ENCODE data around the gene PRSS27. TPM values are rescaled to one million over a fixed set of nuclear protein-coding genes. Genes with fewer than 3 reads are reported as not detected.

PRSS27 gene
- total RNA-seq = 10 to 100 TPM in 1 of 4 donors, 1 to 10 TPM in 2, under 1 TPM in 1; 0.67 to 10.3 (median 2.4) TPM

DNA sequence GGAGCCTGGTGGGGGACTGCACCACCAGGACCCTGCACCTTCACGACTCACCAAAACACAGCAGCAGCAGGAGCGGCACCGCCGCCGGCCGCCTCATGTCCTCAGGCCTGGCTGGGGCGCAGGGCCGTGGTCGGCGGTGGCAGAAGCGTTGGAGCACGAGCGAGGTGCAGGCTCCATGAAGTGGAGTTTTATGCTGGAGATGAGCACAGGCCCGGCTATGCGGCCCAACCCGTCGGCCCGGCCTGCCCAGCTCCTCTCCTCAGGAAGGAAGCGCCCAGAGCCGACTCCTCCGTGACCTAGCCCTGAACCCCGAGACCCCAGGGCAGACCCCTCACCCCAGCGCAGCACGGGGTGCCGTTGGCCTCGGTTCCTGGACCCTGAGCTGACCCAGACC, at the start of gene PRSS27:
TSS of gene PRSS27 (minus strand) at position 161 of the 394 bp plus-strand sequence. CDS start at position 97, 64 bp downstream.
- TF ChIP-seq, protein P1, sequence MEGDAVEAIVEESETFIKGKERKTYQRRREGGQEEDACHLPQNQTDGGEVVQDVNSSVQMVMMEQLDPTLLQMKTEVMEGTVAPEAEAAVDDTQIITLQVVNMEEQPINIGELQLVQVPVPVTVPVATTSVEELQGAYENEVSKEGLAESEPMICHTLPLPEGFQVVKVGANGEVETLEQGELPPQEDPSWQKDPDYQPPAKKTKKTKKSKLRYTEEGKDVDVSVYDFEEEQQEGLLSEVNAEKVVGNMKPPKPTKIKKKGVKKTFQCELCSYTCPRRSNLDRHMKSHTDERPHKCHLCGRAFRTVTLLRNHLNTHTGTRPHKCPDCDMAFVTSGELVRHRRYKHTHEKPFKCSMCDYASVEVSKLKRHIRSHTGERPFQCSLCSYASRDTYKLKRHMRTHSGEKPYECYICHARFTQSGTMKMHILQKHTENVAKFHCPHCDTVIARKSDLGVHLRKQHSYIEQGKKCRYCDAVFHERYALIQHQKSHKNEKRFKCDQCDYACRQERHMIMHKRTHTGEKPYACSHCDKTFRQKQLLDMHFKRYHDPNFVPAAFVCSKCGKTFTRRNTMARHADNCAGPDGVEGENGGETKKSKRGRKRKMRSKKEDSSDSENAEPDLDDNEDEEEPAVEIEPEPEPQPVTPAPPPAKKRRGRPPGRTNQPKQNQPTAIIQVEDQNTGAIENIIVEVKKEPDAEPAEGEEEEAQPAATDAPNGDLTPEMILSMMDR (IDR thresholded peaks at IDR 0.05) = no peak
- no peak for TF ChIP-seq POLR2A (IDR thresholded peaks at IDR 0.05)
- TF ChIP-seq POLR2AphosphoS5 (IDR thresholded peaks at IDR 0.05) = no peak
- no peak for TF ChIP-seq EP300 (IDR thresholded peaks at IDR 0.05)
- Histone ChIP-seq H3K36me3 (no peaks in the 10 kb centered on the region), H3K4me1 (peaks cover 0 to 33% (median 0%) of the 10 kb centered on the region in 3 donors), H3K4me3 (peak within 1 kb of the TSS; percentile 56 to 70), H3K27me3 (peaks cover 27% of the 10 kb centered on the region), H3K27ac (peak within 1 kb of the TSS in 3 of 4 donors; percentile 77 to 82 (median 82)), H3K9me3 (no peaks in the 10 kb centered on the region)
- WGBS, 2 donors (ENCODE audit: low coverage in 1 of 2) = 67 to 93% methylated on average over 1 to 7 of the region's 26 CpGs
- no peak for ATAC-seq

DNA sequence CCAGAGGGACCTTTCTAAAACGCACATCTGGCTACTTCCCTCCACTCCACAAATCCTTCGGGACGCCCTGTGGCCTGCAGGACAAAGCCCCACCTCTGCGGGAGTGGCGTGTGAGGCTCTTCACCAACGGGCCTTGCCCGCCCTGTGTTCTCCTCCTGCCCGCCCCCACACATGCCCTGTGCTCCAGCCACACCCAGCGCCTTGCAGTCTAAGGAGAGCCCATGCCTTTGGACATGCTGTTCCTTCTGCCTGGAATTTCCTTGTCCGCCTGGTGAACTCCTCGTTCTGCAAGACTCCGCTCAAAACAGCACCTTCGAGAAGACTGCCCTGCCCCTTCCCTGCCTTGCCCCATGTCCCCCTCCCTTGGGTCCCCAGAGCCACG, 49.6 kb upstream of the PRSS27 start:
- Histone ChIP-seq H3K36me3 (peaks cover 0 to 99% of the 10 kb centered on the region in 2 donors), H3K9me3 (no peaks in the 10 kb centered on the region), H3K27me3 (no peaks in the 10 kb centered on the region), H3K4me3 (no peak overlapping the region), H3K27ac (peak overlapping the region in 2 of 4 donors; percentile 40 to 48), H3K4me1 (peaks cover 0 to 60% (median under 1%) of the 10 kb centered on the region in 3 donors)
- TF ChIP-seq, protein P1 (IDR thresholded peaks at IDR 0.05) = no peak
- TF ChIP-seq POLR2A (IDR thresholded peaks at IDR 0.05) (no peak), POLR2AphosphoS5 (IDR thresholded peaks at IDR 0.05) (no peak), EP300 (IDR thresholded peaks at IDR 0.05) (no peak)
- ATAC-seq = peak; percentile 44
- WGBS, 2 donors (ENCODE audit: low coverage in 1 of 2) = 44% methylated on average over 11 of the region's 14 CpGs; no CpG with 5 or more reads in 1 of the 2 donors

DNA sequence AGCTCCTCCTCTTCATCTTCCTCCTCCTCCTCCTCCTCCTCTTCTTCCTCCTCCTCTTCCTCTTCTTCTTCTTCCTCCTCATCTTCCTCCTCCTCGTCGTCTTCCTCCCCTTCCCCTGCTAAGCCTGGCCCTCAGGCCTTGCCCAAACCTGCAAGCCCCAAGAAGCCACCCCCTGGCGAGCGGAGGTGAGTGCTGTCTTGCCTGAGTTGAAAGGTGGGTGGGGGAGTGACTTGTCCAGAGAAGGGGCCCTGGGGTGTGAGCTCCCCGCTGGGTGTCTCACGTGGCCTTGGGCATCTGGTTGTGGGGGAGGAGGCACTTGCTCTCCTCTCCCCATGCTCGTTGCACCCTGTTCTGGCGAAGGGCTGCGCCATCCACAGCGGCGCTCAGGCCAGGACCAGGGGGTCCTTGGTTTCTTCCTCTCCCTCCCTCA, 49.1 kb upstream of the PRSS27 start:
- no peak for TF ChIP-seq POLR2A (IDR thresholded peaks at IDR 0.05)
- TF ChIP-seq POLR2AphosphoS5 (IDR thresholded peaks at IDR 0.05) = no peak
- TF ChIP-seq EP300 (IDR thresholded peaks at IDR 0.05) = no peak
- TF ChIP-seq, protein P1 (IDR thresholded peaks at IDR 0.05) = no peak
- no peak for ATAC-seq
- Histone ChIP-seq H3K36me3 (peaks cover 0 to 99% of the 10 kb centered on the region in 2 donors), H3K27ac (peak overlapping the region in 2 of 4 donors; percentile 29 to 48), H3K4me3 (no peak overlapping the region), H3K9me3 (no peaks in the 10 kb centered on the region), H3K27me3 (no peaks in the 10 kb centered on the region), H3K4me1 (peaks cover 0 to 54% (median 0%) of the 10 kb centered on the region in 3 donors)
- WGBS, 2 donors (ENCODE audit: low coverage in 1 of 2) = 100% methylated on average over 3 of the region's 11 CpGs; no CpG with 5 or more reads in 1 of the 2 donors

DNA sequence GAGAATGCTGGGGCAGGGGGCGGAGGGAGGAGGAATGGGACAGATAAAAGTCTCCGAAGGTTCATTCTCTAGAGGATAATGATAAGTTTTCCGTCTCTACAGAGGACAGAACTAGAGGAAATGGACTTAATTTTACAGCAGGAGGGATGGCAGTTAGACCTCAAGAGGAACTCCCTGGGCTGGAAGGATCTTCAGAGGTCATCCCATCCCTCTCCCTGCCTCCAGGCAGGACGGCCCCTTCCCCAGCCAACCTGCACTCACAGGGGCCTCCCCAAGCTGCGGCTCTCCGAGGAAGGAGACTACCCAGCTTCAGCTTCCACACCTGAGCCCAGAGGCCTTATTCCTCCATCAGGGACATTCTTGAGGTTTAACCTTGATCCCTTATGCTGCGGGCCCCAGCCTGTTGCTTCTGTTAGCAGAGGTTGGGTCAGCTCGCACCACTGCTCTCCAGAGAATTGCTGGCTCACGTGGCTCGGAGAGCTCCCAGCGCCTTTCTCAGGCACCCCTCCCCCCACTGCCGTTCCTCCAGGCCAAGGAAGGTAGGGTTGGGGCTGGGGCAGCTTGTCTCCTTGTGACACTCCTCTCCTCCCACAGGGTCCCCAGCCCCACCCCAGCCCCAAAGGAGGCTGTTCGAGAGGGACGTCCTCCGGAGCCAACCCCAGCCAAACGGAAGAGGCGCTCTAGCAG, 48.5 kb upstream of the PRSS27 start:
- WGBS, 2 donors (ENCODE audit: low coverage in 1 of 2) = 83% methylated on average over 8 of the region's 17 CpGs; no CpG with 5 or more reads in 1 of the 2 donors
- TF ChIP-seq, protein P1 (IDR thresholded peaks at IDR 0.05) = no peak
- no peak for TF ChIP-seq POLR2A (IDR thresholded peaks at IDR 0.05)
- no peak for TF ChIP-seq POLR2AphosphoS5 (IDR thresholded peaks at IDR 0.05)
- no peak for TF ChIP-seq EP300 (IDR thresholded peaks at IDR 0.05)
- Histone ChIP-seq H3K36me3 (peaks cover 0 to 99% of the 10 kb centered on the region in 2 donors), H3K27me3 (no peaks in the 10 kb centered on the region), H3K4me1 (peaks cover 0 to 49% (median 0%) of the 10 kb centered on the region in 3 donors), H3K4me3 (no peak overlapping the region), H3K9me3 (no peaks in the 10 kb centered on the region), H3K27ac (peak overlapping the region in 2 of 4 donors; percentile 29 to 48)
- ATAC-seq = no peak

Measured in gastroesophageal sphincter (tissue), 4 donors.